Measurements from ENCODE around the gene URB1.

DNA sequence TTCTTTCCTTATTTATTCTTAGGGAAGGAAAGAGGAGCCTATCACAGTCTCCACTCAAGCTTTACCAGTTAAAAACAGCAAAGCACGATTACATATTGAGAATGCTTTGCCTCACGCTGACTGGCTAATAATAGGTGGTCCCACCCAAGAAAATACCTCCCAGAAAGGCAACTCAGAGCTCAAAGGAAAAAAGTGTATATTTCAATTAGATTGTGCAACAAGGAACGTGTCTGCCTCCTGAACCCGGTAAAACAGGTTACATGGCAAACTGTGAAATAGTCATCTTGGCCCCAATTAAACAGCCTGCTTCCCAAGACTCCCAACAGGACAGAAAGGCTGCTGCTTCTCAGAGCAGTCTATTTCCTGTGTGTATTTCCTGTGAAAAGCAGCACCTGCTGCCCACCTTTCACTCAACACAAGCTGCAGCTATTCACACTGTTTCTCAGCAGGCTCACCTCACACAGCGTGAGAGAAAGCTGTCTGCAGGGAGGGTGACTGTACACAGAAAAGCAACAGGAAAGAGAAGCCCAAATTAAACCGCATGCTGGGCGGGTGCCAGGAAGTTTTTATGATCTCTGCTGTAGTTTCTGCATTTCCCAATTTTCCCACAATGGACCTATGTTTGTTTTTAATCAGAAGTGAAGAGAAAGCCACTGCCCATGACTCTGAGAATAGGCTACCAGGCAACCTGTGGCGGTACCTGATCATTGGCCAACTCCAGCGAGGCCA lies 44.0 kb downstream of the URB1 start:
- TF ChIP-seq, protein P1, sequence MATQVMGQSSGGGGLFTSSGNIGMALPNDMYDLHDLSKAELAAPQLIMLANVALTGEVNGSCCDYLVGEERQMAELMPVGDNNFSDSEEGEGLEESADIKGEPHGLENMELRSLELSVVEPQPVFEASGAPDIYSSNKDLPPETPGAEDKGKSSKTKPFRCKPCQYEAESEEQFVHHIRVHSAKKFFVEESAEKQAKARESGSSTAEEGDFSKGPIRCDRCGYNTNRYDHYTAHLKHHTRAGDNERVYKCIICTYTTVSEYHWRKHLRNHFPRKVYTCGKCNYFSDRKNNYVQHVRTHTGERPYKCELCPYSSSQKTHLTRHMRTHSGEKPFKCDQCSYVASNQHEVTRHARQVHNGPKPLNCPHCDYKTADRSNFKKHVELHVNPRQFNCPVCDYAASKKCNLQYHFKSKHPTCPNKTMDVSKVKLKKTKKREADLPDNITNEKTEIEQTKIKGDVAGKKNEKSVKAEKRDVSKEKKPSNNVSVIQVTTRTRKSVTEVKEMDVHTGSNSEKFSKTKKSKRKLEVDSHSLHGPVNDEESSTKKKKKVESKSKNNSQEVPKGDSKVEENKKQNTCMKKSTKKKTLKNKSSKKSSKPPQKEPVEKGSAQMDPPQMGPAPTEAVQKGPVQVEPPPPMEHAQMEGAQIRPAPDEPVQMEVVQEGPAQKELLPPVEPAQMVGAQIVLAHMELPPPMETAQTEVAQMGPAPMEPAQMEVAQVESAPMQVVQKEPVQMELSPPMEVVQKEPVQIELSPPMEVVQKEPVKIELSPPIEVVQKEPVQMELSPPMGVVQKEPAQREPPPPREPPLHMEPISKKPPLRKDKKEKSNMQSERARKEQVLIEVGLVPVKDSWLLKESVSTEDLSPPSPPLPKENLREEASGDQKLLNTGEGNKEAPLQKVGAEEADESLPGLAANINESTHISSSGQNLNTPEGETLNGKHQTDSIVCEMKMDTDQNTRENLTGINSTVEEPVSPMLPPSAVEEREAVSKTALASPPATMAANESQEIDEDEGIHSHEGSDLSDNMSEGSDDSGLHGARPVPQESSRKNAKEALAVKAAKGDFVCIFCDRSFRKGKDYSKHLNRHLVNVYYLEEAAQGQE (IDR thresholded peaks at IDR 0.05; ENCODE audit: insufficient read depth in 1 of 2, low read depth in 2 of 2, low read length in 2 of 2): no peak
- TF ChIP-seq POLR2AphosphoS5 (IDR thresholded peaks at IDR 0.05; ENCODE audit: low read depth, low read length): no peak
